Glutamatergic neuron (in vitro differentiated cells): ENCODE results near the gene AGPAT4. TPM values are rescaled to one million over a fixed set of nuclear protein-coding genes. Genes with fewer than 3 reads are reported as not detected.
"Not testable (repeated sequence)": the region's sequence is repeated elsewhere in the genome, so short reads cannot be mapped to it uniquely, and the experiment has no call there.

Experiments
- DNase-seq: peaks from one replicate; pipeline ENCODE4 v3.0.0; 2022
- H3K27ac Mint-ChIP-seq: one replicate; pipeline ENCODE4 v1.8.0; 2020; ENCODE audit warnings: mild to moderate bottlenecking, mixed read lengths, inconsistent platforms; ENCODE audit not compliant: unreplicated experiment
- H3K27me3 Mint-ChIP-seq: one replicate; pipeline ENCODE4 v1.8.0; 2020; ENCODE audit warnings: mild to moderate bottlenecking, moderate library complexity, mixed read lengths, inconsistent platforms; ENCODE audit not compliant: unreplicated experiment
- H3K36me3 Mint-ChIP-seq: one replicate; pipeline ENCODE4 v1.8.0; 2020; ENCODE audit warnings: mild to moderate bottlenecking, mixed read lengths, inconsistent platforms; ENCODE audit not compliant: unreplicated experiment
- H3K4me1 Mint-ChIP-seq: one replicate; pipeline ENCODE4 v1.8.0; 2020; ENCODE audit warnings: mild to moderate bottlenecking, low read depth, mixed read lengths, inconsistent platforms; ENCODE audit not compliant: unreplicated experiment
- H3K4me3 Mint-ChIP-seq: one replicate; pipeline ENCODE4 v1.8.0; 2020; ENCODE audit warnings: mild to moderate bottlenecking, mixed read lengths, inconsistent platforms; ENCODE audit not compliant: unreplicated experiment
- H3K9me3 Mint-ChIP-seq: one replicate; pipeline ENCODE4 v1.8.0; 2020; ENCODE audit warnings: mild to moderate bottlenecking, moderate library complexity, mixed read lengths, inconsistent platforms; ENCODE audit not compliant: unreplicated experiment
- total RNA-seq: library from RNA; stranded (reverse); fragmentation: NEBNext Ultra II Directional; extraction: Animal tissue kit (Norgen Biotek cat#: 25700); gene quantifications from one replicate; pipeline ENCODE4 v1.2.1, GENCODE V29; 2021; ENCODE audit not compliant: unreplicated experiment
- TF ChIP-seq, protein P1 (sequence below): fragments of 200-600 bp; sonication (generic); IDR thresholded peaks from one replicate; pipeline ENCODE4 v1.5.0; 2021; ENCODE audit not compliant: partially characterized antibody, unreplicated experiment

The AGPAT4 gene
- total RNA-seq, 1 donor from 2014 or later: 90.2 TPM

DNA sequence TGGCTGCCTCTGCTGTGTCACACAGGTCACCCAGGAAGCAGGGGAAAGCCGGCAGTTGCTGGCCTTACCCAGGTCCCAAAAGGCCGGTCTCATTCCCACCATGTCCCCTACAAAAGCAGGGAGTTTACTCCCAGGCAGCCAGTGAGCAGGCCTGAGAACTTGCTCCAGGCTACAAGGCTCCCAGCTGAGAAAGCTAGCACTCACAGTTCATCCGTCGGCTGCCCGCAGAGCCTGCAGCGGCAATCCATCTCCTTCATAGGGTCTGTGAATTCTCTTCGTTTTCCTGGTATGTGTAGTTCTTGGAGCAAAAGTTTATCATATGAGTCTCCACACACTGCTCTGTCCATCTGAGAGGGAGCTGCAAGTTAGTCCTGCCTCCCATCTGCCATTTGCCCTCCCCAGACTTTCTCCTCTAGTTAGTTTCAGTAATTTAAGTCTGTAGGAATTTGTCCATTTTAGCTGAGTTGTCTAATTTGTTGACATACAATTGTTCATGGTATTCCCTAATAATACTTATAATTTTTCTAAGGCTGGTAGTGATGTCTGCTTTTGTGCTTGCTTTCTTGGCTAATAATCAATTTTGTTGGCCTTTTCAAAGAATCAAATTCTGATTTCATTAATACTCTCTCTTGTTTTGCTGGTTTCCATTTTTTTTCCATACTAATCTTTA, 146.7 kb downstream of the AGPAT4 start:
- Mint-ChIP-seq H3K27me3 (peaks cover 20% of the 10 kb centered on the region), H3K27ac (no peak overlapping the region), H3K4me1 (no peaks in the 10 kb centered on the region), H3K36me3 (peaks cover 81% of the 10 kb centered on the region), H3K9me3 (peaks cover 55% of the 10 kb centered on the region), H3K4me3 (no peak overlapping the region)
- no peak for DNase-seq
- TF ChIP-seq, protein P1, sequence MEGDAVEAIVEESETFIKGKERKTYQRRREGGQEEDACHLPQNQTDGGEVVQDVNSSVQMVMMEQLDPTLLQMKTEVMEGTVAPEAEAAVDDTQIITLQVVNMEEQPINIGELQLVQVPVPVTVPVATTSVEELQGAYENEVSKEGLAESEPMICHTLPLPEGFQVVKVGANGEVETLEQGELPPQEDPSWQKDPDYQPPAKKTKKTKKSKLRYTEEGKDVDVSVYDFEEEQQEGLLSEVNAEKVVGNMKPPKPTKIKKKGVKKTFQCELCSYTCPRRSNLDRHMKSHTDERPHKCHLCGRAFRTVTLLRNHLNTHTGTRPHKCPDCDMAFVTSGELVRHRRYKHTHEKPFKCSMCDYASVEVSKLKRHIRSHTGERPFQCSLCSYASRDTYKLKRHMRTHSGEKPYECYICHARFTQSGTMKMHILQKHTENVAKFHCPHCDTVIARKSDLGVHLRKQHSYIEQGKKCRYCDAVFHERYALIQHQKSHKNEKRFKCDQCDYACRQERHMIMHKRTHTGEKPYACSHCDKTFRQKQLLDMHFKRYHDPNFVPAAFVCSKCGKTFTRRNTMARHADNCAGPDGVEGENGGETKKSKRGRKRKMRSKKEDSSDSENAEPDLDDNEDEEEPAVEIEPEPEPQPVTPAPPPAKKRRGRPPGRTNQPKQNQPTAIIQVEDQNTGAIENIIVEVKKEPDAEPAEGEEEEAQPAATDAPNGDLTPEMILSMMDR: no peak

GRCh38 chr6:161125591-161125990, 148.3 kb downstream of the AGPAT4 start:
- Mint-ChIP-seq H3K4me3 (no peak overlapping the region), H3K9me3 (peaks cover 50% of the 10 kb centered on the region), H3K27me3 (peaks cover 25% of the 10 kb centered on the region), H3K4me1 (no peaks in the 10 kb centered on the region), H3K27ac (no peak overlapping the region), H3K36me3 (peaks cover 91% of the 10 kb centered on the region)
- no peak for DNase-seq
- TF ChIP-seq, protein P1: no peak

DNA sequence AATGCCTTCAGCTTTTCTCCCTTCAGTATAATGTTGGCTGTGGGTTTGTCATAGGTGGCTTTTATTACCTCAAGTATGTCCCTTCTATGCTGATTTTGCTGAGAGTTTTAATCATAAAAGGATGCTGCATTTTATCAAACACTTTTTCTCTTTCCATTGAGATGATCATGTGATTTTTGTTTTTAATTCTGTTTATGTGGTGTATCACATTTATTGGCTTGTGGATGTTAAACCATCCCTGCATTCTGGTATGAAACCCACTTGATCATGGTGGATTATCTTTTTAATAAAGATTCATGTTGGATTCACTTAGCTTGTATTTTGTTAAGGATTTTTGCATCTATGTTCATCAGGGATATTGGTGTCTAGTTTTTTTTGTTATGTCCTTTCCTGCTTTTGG, 150.5 kb downstream of the AGPAT4 start:
- DNase-seq, H3K27ac Mint-ChIP-seq, H3K4me1 Mint-ChIP-seq, H3K4me3 Mint-ChIP-seq: not testable (repeated sequence)
- H3K36me3 Mint-ChIP-seq: peaks cover 76% of the 10 kb centered on the region
- peaks cover 41% of the 10 kb centered on the region for H3K9me3 Mint-ChIP-seq
- H3K27me3 Mint-ChIP-seq: peaks cover 19% of the 10 kb centered on the region

GRCh38 chr6:161117942-161118341, 155.9 kb downstream of the AGPAT4 start:
- no peak for DNase-seq
- Mint-ChIP-seq H3K4me1 (no peaks in the 10 kb centered on the region), H3K4me3 (no peak overlapping the region), H3K27me3 (peaks cover 4% of the 10 kb centered on the region), H3K27ac (no peak overlapping the region), H3K9me3 (peaks cover 11% of the 10 kb centered on the region), H3K36me3 (peaks cover 41% of the 10 kb centered on the region)
- TF ChIP-seq, protein P1: no peak

DNA sequence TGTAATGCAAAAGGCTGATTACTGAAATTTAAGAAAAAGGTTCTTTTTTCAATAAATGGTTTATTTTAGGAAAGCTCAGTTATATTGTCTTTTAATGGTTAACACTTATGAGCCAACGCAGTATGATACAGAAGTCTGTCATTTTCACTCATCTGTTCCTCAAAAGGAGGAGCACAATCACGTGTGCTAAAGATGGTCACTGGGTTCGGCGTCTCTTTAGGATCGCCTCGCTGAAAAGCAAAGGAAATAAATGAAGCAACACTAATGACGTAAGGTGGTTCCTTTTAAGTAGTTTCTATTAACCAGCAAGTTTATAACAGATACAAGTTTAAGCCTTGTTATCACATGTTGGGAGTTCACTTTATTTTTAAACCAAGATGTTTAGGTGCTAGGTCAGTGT, 156.6 kb downstream of the AGPAT4 start:
- no peaks in the 10 kb centered on the region for H3K4me1 Mint-ChIP-seq
- TF ChIP-seq, protein P1: no peak
- H3K27ac Mint-ChIP-seq: no peak overlapping the region
- no peak for DNase-seq
- peaks cover 9% of the 10 kb centered on the region for H3K9me3 Mint-ChIP-seq
- H3K4me3 Mint-ChIP-seq: no peak overlapping the region
- H3K27me3 Mint-ChIP-seq: peaks cover 4% of the 10 kb centered on the region
- peaks cover 42% of the 10 kb centered on the region for H3K36me3 Mint-ChIP-seq
